GOT3 (cell line): Measurements from ENCODE around the gene HAUS5.
"Not testable (repeated sequence)": the region's sequence is repeated elsewhere in the genome, so short reads cannot be mapped to it uniquely, and the experiment has no call there.

Source experiments
- DNase-seq: peaks from one replicate; lab custom pipeline; 2025; ENCODE audit warnings: mixed read lengths; lab: John Stamatoyannopoulos, UW

HAUS5 gene, protein sequence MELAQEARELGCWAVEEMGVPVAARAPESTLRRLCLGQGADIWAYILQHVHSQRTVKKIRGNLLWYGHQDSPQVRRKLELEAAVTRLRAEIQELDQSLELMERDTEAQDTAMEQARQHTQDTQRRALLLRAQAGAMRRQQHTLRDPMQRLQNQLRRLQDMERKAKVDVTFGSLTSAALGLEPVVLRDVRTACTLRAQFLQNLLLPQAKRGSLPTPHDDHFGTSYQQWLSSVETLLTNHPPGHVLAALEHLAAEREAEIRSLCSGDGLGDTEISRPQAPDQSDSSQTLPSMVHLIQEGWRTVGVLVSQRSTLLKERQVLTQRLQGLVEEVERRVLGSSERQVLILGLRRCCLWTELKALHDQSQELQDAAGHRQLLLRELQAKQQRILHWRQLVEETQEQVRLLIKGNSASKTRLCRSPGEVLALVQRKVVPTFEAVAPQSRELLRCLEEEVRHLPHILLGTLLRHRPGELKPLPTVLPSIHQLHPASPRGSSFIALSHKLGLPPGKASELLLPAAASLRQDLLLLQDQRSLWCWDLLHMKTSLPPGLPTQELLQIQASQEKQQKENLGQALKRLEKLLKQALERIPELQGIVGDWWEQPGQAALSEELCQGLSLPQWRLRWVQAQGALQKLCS

DNA sequence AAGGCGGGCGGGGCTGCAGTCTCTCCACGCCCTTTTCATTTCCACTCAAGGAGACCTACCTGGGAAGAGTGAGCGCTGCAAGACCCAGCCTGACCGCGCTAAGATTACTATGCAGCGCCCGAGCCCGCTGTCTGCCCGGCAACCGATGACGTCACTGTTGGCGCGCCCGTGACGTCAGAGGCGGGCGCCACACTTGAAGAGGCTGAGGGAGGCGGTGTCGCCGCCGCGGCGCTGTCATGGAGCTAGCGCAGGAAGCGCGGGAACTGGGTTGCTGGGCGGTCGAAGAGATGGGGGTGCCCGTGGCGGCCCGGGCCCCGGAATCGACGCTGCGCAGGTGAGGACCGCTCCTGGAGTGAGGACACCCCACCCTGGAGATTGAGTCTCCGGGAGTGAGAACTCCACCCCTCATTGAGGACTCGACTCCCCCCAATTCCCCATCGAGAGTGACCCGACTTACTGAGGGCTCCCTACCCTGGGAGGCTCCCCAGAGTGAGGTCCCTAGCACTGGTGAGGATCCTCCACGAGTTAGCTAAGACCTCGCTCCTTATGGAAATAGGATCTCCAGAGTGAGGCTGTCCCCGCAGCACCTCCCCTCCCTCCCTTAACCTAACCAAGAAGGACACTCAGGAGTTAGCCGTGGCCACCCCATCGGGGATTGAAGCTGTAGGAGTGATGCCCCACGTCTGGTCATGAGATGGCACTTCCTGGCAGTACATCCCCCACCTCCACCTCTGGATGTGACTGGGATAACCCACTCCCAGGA lies at the start of gene HAUS5:
HAUS5 (plus strand) TSS at position 177 of the 763 bp plus-strand sequence; CDS start at position 237, 60 bp downstream.
- DNase-seq, result peak; percentile 75

DNA sequence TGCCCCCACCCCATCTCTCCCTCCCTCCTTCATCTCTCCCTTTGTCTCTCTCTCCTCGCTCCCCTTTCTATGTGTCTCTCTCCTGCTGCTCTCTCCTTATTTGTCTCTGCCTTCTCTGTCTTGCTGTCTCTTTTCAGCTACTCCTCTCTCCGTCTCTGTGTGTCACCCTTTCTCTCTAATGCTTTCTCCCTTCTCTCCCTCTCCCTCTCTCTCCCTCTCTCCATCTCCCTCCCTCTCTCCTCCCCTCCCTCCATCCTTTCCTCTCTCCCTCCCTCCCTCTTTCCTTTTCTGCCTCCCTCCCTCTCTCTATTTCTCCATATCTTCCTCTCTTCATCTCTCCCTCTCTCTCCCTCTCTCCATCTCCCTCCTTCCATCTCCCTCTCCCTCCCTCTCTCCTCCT lies 49.8 kb upstream of the HAUS5 start:
- DNase-seq, result no peak

DNA sequence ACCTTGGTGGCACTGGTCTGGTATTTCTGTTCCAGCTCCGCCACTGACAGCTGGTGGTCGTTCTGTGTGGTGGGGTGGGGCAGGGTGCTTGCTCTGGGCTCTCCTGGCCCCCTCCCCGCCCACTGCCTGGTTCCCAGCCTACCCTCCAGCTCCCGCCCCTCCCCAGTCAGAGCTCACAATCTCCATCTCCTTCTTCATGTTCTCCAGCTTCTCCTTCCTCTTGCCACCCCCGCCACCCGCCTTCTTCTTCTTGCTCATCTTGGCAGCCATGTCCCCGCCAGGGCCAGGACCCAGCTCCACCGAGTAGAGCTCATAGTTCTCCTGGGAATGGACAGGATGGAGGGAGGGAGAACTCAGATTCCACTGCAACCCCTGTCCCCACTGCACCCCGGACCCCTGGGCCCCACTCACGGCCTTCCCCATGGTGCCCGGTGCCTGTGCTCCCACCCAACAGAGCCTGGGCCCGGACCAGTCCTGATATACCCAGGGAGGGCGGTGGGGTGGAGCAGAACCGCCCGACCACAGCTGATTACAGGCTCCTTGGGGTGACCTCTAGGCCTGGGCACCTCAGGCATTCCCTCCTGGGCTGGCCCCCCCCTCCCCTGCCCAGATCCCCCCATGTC lies 49.2 kb upstream of the HAUS5 start, which contains the start of gene ATP4A:
ATP4A (minus strand) TSS at position 452 of the 623 bp plus-strand sequence; CDS start at position 423, 29 bp downstream.
- DNase-seq, result no peak

DNA sequence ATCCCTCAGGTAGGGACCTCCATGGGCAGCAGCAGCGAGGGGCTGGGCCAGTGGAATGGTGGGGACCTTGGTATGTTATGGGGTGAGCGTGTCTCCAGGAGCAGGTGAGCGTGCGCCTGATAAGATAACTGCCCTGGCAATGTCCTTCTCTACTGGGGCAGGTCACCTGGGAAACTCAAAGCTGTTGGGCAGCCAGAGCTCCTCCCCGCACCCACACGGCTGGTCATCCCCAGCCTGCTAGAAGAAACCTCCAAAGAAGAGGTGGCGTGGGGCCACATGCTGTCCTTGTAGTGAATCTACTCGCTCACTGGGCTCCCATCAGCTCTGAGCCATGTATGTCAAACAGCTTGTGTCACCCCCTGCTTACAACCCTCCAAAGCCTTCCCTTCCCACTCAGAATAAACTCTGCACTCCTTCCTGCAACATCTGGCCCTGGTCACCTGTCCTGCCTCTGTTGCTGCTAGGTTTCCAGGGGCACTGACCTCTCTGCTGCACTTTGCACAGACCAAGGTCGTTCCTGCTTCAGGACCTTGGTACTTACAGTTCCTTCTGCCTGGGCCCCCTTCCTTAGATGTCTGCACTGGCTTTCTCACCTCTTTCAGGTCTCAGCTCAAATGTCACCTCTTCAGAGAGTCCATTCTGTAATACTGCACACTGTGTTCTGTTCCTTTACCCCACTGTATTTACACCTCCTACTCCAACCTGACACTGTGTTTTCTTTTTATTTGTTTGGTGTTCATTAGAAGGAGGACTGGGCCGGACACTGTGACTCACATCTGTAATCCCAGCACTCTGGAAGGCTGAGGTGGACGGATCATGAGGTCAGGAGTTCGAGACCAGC lies 47.3 kb upstream of the HAUS5 start:
- DNase-seq, result no peak

DNA sequence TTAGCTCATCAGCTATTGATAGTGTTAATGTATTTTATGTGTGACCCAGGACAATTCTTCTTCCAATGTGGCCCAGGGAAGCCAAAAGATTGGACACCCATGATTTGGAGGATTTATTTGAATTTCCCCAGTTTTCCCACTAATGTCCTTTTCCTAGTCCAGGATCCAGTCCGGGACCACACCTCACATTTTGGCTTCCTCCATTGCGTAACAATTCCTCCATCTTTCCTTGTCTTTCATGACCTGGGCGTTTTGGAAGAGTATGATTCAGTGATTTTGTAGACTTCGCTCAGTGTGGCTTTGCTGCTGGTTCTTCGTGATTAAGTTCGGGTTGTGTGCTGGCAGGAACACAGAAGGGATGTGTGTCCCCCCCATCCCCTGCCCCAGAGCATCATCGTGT lies 45.8 kb upstream of the HAUS5 start:
- DNase-seq, result no peak

DNA sequence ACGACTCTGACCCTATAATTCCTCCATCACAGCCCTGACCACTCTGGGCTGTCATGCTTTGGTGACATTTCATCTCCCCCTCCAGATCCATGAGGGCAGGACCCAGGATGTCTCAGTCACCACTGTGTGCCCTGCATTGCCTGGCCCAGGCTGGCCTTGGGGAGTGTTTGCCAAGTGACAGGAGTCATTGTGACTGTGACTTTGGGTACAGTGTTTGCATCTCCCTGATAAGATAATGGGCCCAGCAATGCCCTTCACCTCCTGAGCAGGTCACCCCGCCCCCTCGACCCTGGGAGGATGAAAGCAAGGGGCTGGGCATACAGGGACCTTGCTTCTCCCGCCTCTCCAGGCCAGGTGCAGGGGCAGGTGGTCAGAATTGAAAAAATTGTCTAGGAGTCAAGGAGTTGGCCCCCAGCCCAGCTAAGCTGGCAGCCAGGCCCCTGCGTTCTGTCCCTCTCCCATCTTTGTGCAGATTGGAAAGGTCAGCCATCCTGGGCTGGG lies 43.2 kb upstream of the HAUS5 start:
- DNase-seq, result no peak

DNA sequence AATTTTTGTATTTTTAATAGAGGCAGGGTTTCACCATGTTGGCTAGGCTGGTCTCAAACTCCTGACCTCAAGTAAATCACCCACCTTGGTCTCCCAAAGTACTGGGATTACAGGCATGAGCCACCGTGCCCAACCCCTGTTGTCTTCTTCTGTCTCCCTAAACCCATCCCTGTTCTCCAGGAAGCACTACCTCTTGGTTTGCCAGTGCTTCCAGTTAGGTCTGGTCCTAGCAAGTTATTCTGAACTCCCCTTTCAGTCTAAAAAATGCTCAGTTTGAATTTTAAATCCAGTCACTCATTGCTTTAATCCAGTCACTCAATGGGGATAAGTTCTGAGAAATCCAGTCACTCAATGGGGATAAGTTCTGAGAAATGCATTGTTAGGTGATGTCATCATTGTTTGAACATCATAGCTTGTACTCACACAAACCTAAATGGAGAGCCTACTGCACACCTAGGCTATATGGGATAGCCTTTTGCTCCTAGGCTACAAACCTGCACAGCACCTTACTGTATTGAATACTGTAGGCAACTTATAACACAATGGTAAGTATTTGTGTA lies 41.0 kb upstream of the HAUS5 start:
- no peak for DNase-seq

DNA sequence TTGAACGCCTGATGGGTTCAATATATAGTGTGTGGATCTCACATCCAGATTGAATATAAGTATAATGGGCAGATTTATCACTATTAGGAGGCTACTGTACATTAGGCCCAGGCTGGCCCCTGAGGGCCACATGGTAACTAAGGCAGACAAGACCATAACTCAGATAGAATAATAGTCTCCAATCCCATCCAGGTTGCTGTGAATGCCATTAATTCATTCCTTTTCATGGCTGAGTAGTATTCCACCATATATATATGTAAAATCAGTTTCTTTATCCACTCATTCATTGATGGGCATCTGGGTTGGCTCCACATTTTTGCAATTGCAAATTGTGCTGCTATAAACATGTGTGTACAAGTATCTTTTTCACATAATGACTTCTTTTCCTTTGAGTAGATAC lies 34.6 kb upstream of the HAUS5 start:
- no peak for DNase-seq

DNA sequence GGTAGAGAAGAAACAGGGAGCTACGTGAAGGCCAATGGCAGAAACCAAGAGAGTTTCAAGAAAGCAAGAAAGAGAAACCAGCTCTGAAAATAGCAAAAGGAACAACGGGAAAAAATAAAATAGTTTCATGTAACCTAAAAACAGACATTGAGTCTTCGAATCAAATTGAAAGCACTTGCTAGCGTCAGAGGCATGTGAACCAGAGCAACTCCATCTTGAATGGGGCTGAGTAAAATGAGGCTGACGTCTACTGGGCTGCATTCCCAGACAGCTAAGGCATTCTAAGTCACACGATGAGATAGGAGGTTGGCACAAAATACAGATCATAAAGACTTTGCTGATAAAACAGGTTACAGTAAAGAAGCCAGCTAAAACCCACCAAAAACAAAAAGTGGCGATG lies 33.8 kb upstream of the HAUS5 start:
- DNase-seq, result no peak

DNA sequence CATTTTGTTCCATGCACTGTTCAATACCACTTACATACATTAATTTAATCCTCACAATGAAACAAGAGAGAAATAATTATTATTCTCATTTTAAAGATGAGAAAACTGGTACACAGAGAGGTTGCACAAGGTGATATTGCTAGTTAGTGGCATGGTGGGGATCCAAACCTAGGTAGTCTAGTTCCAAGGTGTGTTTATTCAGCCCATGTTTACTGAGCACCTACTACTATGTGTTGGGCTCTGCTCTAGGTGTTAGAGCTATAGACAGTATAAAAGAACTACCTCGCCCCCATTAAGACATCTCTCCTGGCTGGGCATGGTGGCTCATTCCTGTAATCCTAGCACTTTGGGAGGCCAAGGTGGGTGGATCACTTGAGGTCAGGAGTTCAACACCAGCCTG lies 29.8 kb upstream of the HAUS5 start:
- no peak for DNase-seq

DNA sequence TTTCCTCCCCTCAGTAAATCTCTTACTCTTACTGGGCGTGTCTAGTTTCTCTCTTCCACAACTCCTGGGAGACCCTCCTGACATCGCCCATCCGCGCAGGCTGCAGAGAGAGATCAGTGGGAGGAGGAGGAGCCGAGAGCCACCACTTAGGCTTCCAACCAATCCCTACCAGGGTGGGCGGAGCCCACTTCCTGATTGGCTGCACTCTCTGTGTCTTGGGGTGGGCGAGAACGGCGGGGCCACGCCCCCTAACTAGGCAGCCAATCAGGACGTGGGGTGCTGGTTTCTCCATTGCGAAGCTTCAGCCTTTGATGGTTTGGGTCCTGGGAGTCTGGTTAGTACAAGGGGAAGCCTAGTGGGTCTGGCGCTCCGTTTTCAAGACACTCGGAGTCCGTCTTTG lies 26.7 kb upstream of the HAUS5 start, which contains the start of gene PMIS2:
PMIS2 (plus strand) TSS at position 326 of the 400 bp plus-strand sequence. CDS start 87 bp downstream, outside the sequence.
- DNase-seq, result no peak

DNA sequence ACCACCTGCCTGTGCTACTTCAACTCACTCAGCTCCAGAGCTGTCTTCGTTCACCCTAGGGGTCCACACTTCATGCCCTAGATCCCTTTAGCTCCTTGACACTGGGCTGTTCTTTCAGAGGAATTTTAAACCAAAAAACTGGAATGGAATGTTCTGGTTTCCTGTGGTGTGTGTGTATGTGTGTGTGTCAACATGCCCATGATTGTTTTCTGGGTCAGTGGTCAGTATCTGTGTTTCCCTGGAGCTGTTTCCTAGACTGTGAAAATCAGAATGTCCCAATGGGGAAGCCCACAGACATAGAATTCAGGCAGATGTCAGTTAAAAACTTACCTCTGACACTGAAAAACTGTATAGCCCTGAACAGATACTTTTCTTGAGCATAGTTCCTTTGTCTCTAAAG lies 25.2 kb upstream of the HAUS5 start:
- DNase-seq, result no peak

DNA sequence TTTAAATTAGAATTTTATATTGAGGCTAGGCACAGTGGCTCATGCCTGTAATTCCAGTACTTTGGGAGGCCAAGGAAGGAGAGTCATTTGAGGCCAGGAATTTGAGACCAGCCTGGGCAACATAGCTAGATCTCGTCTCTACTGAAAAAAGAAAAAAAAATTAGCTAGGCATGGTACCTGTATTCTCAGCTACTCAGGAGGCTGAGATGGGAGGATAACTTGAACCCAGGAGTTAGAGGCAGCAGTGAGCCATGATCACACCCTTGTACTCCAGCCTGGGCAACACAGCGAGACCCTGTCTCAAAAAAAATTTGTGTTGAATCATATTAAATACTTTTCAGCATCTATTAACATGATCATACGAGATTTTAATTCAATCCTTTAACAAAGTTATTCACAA lies 21.7 kb upstream of the HAUS5 start:
- no peak for DNase-seq

DNA sequence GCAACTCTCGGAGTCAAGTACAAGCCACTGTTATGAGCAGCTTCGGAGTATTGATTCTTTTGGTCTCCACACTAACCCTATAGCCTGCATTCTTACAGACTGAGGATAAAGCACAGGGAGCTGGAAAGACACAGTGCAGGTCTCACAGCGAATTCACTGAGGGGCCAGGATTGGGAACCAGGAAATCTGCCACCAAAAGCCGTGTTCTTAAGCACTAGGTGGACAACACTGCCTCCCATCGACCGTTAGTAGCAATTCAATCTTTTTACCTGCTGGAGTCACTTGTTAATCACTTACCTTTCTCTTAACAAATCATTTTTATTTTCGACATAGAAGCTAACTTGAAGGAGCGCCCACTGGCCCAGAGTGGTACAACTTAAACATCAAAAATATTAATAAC lies 20.3 kb upstream of the HAUS5 start:
- DNase-seq, result no peak

DNA sequence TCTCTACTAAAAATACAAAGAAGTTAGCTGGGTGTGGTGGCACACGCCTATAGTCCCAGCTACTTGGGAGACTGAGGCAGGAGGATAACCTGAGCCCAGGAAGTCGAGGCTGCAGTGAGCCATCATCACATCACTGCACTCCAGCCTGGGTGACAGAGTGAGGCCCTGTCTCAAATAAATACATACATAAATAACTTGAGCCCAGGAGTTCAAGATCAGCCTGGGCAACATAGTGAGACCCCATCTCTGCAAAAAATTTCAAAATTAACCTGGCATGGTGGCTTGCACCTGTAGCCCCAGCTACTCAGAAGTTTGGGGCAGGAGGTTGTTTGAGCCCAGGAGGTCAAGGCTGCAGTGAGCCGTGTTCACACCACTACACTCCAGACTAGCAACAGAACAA lies 17.5 kb upstream of the HAUS5 start:
- DNase-seq, result not testable (repeated sequence)

DNA sequence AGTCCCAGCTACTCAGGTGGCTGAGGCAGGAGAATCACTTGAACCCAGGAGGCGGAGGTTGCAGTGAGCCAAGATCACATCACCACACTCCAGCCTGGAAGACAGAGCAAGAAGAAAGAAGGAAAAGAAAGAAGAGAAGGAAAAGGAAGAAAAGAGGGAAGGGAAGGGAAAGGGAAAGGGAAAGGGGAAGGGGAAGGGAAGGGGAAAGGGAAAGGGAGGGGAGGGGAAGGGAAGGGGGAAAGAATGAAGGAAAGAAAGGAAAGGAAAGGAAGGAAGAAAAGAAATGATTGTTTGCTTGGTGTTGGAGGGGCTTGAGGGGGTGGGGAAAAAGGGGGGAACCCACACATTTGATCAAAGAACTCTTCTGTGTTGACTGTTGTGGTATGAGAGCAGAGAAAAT lies 16.6 kb upstream of the HAUS5 start:
- no peak for DNase-seq

DNA sequence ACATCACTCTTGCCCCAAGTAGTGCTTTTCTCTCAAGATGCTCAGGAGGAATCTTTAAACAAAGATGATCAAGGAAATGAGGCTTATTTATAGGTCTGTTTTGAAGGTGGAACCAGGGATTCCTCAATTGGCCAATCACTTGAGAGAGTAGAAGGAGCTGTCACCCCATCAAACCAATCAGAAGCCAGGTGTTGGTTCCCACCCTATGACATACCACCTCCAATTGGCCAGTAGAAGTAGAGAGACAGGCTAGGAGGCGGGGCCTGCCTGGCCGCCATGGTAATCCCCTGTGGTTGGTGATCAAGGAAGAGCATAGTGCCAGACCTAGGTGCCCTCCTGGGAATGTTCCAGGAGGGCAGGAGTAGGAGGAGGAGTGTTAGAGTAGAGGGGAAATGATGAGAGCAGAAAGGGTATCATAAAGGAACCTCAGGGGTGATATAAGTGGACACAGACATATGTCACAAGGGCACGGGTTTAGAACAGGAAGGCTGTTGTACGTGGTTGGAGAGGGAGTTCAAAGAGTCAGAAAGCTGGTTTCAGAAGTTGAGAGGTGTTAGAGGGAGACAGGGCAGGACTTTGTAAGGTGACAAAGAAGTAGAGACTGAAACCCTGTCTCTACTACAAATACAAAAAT lies 16.1 kb upstream of the HAUS5 start:
- no peak for DNase-seq

DNA sequence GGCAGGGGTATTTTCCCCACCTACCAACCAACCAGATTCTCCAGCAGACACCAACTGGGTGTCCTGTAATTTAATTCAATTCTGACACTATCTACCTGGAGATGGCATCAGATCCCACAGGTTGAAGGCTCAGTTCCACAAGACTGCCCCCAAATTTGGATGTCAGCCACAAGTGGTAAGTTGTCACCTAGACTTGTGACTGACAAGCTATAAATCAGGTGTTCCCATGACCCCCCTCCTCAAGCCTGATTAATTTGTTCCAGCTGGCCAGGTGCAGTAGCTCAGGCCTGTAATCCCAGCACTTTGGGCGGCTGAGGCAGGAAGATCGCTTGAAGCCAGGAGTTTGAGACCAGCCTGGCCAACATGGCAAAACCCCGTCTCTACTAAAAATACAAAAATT lies 10.6 kb upstream of the HAUS5 start:
- no peak for DNase-seq

DNA sequence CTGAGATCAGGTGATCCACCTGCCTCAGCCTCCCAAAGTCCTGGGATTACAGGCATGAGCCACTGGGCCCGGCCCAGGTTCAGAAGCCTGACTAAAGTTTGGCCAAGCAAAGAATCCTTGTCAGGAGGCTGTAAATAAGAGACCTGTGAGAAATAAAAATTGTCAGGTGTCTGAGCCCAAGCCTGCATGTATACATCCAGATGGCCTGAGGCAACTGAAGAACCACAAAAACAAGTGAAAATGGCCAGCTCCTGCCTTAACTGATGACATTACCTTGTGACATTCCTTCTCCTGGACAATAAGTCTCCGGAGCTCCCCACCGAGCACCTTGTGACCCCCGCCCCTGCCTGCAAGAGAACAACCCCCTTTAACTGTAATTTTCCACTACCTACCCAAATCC lies 8.1 kb upstream of the HAUS5 start:
- not testable (repeated sequence) for DNase-seq

DNA sequence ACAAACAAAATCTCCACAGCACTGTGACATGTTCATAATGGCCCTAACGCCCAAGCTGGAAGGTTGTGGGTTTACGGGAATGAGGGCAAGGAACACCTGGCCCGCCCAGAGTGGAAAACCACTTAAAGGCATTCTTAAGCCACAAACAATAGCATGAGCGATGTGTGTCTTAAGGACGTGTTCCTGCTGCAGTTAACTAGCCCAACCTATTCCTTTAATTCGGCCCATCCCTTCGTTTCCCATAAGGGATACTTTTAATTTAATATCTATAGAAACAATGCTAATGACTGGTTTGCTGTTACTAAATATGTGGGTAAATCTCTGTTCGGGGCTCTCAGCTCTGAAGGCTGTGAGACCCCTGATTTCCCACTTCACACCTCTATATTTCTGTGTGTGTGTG lies 5.4 kb upstream of the HAUS5 start:
- DNase-seq, result not testable (repeated sequence)
